BLaER1 (cell line): ENCODE data around the gene RAB3GAP1.

Experiments
- H3K27ac ChIP-seq: shearing (Covaris generic); formaldehyde crosslinking; 2 replicates; pipeline ENCODE4 v1.8.1; 2022
- H3K27me3 ChIP-seq: shearing (Covaris generic); formaldehyde crosslinking; 2 replicates; pipeline ENCODE4 v1.8.1; 2022
- H3K36me3 ChIP-seq: shearing (Covaris generic); formaldehyde crosslinking; 2 replicates; pipeline ENCODE4 v1.8.1; 2022
- H3K4me1 ChIP-seq: shearing (Covaris generic); formaldehyde crosslinking; 2 replicates; pipeline ENCODE4 v1.8.1; 2022
- H3K4me2 ChIP-seq: shearing (Covaris generic); formaldehyde crosslinking; 2 replicates; pipeline ENCODE4 v1.8.1; 2022
- H3K4me3 ChIP-seq: shearing (Covaris generic); formaldehyde crosslinking; 2 replicates; pipeline ENCODE4 v1.8.1; 2022
- H3K9ac ChIP-seq: shearing (Covaris generic); formaldehyde crosslinking; 2 replicates; pipeline ENCODE4 v1.8.1; 2022
- H3K9me3 ChIP-seq: shearing (Covaris generic); formaldehyde crosslinking; 2 replicates; pipeline ENCODE4 v1.8.1; 2022
- H4K20me1 ChIP-seq: shearing (Covaris generic); formaldehyde crosslinking; 2 replicates; pipeline ENCODE4 v1.8.1; 2022
- Cebpa-rat ChIP-seq: shearing (Covaris generic); IDR thresholded peaks from 2 replicates; pipeline ENCODE4 v1.8.1; 2022

Gene RAB3GAP1

GRCh38 chr2:135174810-135175093, 122.7 kb downstream of the RAB3GAP1 start:
- Histone ChIP-seq H3K4me1 (no peaks in the 10 kb centered on the region), H3K4me2 (no peak overlapping the region), H3K4me3 (no peak overlapping the region), H3K9me3 (peaks cover 18% of the 10 kb centered on the region), H3K27me3 (no peaks in the 10 kb centered on the region), H3K36me3 (peaks cover 79% of the 10 kb centered on the region), H3K27ac (no peak overlapping the region), H3K9ac (no peak overlapping the region), H4K20me1 (no peaks in the 10 kb centered on the region)
- TF ChIP-seq Cebpa-rat, result no peak

- no peak overlapping the region for H3K9ac ChIP-seq
- TF ChIP-seq Cebpa-rat, result no peak
These were observed 123.1 kb downstream of the RAB3GAP1 start for GRCh38 chr2:135175177-135175576.

GRCh38 chr2:135179689-135180088, 127.6 kb downstream of the RAB3GAP1 start:
- Histone ChIP-seq H3K4me2 (no peak overlapping the region), H3K4me3 (no peak overlapping the region), H3K27me3 (no peaks in the 10 kb centered on the region), H3K4me1 (no peaks in the 10 kb centered on the region), H4K20me1 (no peaks in the 10 kb centered on the region), H3K27ac (no peak overlapping the region), H3K9ac (no peak overlapping the region), H3K36me3 (peaks cover 31% of the 10 kb centered on the region), H3K9me3 (peaks cover 18% of the 10 kb centered on the region)
- TF ChIP-seq Cebpa-rat, result no peak

More at GRCh38 chr2:135175177-135175576, 123.1 kb downstream of the RAB3GAP1 start:
- no peak overlapping the region for H3K4me3 ChIP-seq
- no peak overlapping the region for H3K4me2 ChIP-seq
- H3K4me1 ChIP-seq, result no peaks in the 10 kb centered on the region
- H3K36me3 ChIP-seq, result peaks cover 75% of the 10 kb centered on the region
- H3K27me3 ChIP-seq, result no peaks in the 10 kb centered on the region
- H4K20me1 ChIP-seq, result no peaks in the 10 kb centered on the region
- no peak overlapping the region for H3K27ac ChIP-seq
- peaks cover 18% of the 10 kb centered on the region for H3K9me3 ChIP-seq

DNA sequence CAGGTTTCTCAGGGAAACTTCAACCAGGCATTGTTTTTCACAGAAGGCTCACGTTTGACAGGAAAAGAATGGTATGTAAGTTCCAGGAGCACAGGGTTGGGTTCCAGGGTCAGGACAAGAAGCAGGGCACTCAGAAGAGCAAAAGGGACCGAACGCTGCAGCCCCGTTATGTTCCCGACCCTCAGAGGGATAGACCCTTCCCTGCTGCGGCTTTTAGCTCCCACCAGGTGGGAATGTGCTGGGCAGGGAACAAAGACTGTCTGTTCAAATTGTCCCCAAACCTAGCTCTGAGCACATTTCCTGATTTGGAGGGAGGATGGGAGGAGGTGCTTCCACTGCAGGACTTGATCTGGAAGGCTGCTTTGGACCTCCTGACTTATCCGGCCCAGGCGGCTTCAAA, 130.1 kb downstream of the RAB3GAP1 start:
- Histone ChIP-seq H3K27me3 (no peaks in the 10 kb centered on the region), H3K36me3 (peaks cover 9% of the 10 kb centered on the region; the same call in 1 of the 2 replicates), H3K4me1 (no peaks in the 10 kb centered on the region), H4K20me1 (no peaks in the 10 kb centered on the region), H3K9ac (no peak overlapping the region), H3K4me2 (no peak overlapping the region), H3K27ac (no peak overlapping the region), H3K4me3 (no peak overlapping the region), H3K9me3 (peaks cover 5% of the 10 kb centered on the region)
- no peak for TF ChIP-seq Cebpa-rat

DNA sequence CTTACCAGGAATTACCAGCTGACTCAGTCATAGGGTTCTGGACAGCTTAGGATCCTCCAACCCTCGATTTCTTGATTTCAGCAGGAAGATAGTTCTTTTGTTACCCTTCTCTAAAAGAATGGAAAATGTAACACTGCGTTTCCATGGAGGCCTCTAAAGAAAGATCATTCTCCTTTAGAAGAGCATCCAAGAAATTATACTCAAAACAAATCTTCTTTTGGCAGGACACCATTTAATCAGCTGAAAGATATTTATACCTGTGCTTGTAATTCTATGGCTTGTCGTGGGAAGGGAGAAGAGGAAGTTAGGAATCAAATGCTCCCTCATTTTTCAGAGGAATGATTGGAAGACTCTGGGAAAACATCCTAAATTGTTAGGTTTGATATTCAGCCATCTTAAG, 130.5 kb downstream of the RAB3GAP1 start:
- H3K9ac ChIP-seq, result no peak overlapping the region
- H3K4me1 ChIP-seq, result no peaks in the 10 kb centered on the region
- TF ChIP-seq Cebpa-rat, result no peak
- no peak overlapping the region for H3K4me2 ChIP-seq
- no peak overlapping the region for H3K4me3 ChIP-seq
- H3K36me3 ChIP-seq, result 0 out of 2 replicates have a peak, but pooled peaks cover 5% of the 10 kb centered on the region
- no peaks in the 10 kb centered on the region for H3K27me3 ChIP-seq
- H3K9me3 ChIP-seq, result peaks cover 2% of the 10 kb centered on the region
- H3K27ac ChIP-seq, result no peak overlapping the region
- no peaks in the 10 kb centered on the region for H4K20me1 ChIP-seq

- no peaks in the 10 kb centered on the region for H3K27me3 ChIP-seq
- no peak overlapping the region for H3K9ac ChIP-seq
- TF ChIP-seq Cebpa-rat, result no peak
- H3K9me3 ChIP-seq, result peaks cover 11% of the 10 kb centered on the region; the same call in 1 of the 2 replicates
- no peak overlapping the region for H3K4me2 ChIP-seq
- H3K36me3 ChIP-seq, result no peaks in the 10 kb centered on the region
- H3K4me1 ChIP-seq, result no peaks in the 10 kb centered on the region
- no peak overlapping the region for H3K27ac ChIP-seq
- H3K4me3 ChIP-seq, result no peak overlapping the region
- H4K20me1 ChIP-seq, result no peaks in the 10 kb centered on the region
These were observed 131.7 kb downstream of the RAB3GAP1 start for GRCh38 chr2:135183822-135184221.

DNA sequence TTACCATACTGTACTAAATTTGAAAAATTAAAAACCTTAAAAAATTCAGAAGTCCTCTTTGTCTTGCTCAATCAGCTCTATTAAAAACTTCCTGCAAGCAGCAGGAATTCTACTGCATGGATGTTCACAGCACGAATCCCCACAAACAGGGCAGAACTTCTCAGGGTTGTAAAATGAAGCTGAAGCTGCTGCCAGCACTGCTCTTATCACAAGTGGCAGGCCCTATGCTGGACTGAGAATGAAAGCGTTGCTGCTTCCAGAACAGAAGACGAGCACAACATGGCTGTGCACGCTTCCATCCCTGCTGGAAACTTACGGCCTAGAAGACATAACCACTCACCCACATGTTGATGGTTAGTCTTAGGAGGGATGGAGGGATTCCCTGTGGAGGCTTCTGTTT, 134.0 kb downstream of the RAB3GAP1 start:
- Histone ChIP-seq H3K4me1 (no peaks in the 10 kb centered on the region), H3K9me3 (peaks cover 30% of the 10 kb centered on the region), H3K27ac (no peak overlapping the region), H3K36me3 (no peaks in the 10 kb centered on the region), H3K4me3 (no peak overlapping the region), H4K20me1 (no peaks in the 10 kb centered on the region), H3K4me2 (no peak overlapping the region), H3K27me3 (no peaks in the 10 kb centered on the region), H3K9ac (no peak overlapping the region)
- TF ChIP-seq Cebpa-rat, result no peak

DNA sequence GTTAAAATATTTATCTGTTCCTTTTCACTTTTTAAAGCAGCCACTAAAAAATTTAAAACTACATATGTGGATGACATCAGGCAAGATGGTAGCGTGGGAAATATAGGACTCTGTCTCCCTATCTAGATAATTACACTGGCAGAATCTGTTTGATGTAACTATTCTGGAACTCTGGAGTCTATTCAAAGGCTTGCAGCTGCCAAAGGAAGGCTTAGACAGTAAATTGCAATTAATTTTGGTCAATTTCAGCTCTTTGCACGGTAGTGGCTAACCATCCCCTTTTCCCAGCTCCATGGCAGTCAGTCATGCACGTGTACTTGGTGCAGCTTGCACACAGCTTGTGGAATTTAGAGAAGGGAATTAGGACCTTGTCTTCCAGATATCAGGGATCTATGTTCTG, 135.2 kb downstream of the RAB3GAP1 start:
- H3K27me3 ChIP-seq, result no peaks in the 10 kb centered on the region
- no peaks in the 10 kb centered on the region for H4K20me1 ChIP-seq
- H3K36me3 ChIP-seq, result no peaks in the 10 kb centered on the region
- H3K9ac ChIP-seq, result no peak overlapping the region
- H3K4me3 ChIP-seq, result no peak overlapping the region
- H3K27ac ChIP-seq, result no peak overlapping the region
- no peak overlapping the region for H3K4me2 ChIP-seq
- TF ChIP-seq Cebpa-rat, result no peak
- peaks cover 36% of the 10 kb centered on the region for H3K9me3 ChIP-seq
- no peaks in the 10 kb centered on the region for H3K4me1 ChIP-seq

- H3K4me3 ChIP-seq, result no peak overlapping the region
- no peak overlapping the region for H3K4me2 ChIP-seq
- peaks cover 39% of the 10 kb centered on the region for H3K9me3 ChIP-seq
- H3K4me1 ChIP-seq, result no peaks in the 10 kb centered on the region
- H4K20me1 ChIP-seq, result no peaks in the 10 kb centered on the region
- no peak overlapping the region for H3K9ac ChIP-seq
- H3K27ac ChIP-seq, result no peak overlapping the region
- no peak for TF ChIP-seq Cebpa-rat
- no peaks in the 10 kb centered on the region for H3K27me3 ChIP-seq
- no peaks in the 10 kb centered on the region for H3K36me3 ChIP-seq
These were observed 137.1 kb downstream of the RAB3GAP1 start for GRCh38 chr2:135189148-135189547.

DNA sequence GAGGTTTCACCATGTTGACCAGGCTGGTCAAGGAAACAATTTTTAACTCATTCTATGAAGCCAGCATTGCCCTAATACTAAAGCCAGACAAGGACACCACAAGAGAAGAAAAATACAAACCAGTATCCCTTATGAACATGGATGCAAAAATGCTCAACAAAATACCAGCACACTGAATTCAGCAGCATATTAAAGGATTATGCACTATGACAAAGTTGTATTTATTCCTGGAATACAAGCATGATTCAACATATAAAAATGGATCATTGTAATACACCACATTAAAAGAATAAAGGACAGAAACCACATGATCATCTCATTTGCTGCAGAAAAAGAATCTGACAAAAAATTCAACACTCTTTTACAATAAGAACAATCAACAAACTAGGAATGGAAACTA, 138.7 kb downstream of the RAB3GAP1 start:
- TF ChIP-seq Cebpa-rat, result no peak
- H3K9me3 ChIP-seq, result peaks cover 39% of the 10 kb centered on the region
- no peak overlapping the region for H3K9ac ChIP-seq
- H3K27ac ChIP-seq, result no peak overlapping the region
- no peaks in the 10 kb centered on the region for H4K20me1 ChIP-seq
- H3K4me1 ChIP-seq, result no peaks in the 10 kb centered on the region
- H3K36me3 ChIP-seq, result no peaks in the 10 kb centered on the region
- no peaks in the 10 kb centered on the region for H3K27me3 ChIP-seq
- H3K4me2 ChIP-seq, result no peak overlapping the region
- H3K4me3 ChIP-seq, result no peak overlapping the region

- H3K4me2 ChIP-seq, result no peak overlapping the region
- no peak overlapping the region for H3K27ac ChIP-seq
- H3K9me3 ChIP-seq, result no peaks in the 10 kb centered on the region
- H3K9ac ChIP-seq, result no peak overlapping the region
- TF ChIP-seq Cebpa-rat, result no peak
- H3K4me1 ChIP-seq, result no peaks in the 10 kb centered on the region
- H4K20me1 ChIP-seq, result no peaks in the 10 kb centered on the region
- H3K27me3 ChIP-seq, result no peaks in the 10 kb centered on the region
- peaks cover 14% of the 10 kb centered on the region; the same call in 1 of the 2 replicates for H3K36me3 ChIP-seq
- no peak overlapping the region for H3K4me3 ChIP-seq
These were observed 146.4 kb downstream of the RAB3GAP1 start for GRCh38 chr2:135198481-135198880.
